IMR-90 (cell line): Measurements from ENCODE around the gene EMX1. TPM values are rescaled to one million over a fixed set of nuclear protein-coding genes. Genes with fewer than 3 reads are reported as not detected.

Experiments
- ATAC-seq: fragments of 200-7000 bp; cut with Tn5 transposase; 2 replicates; pipeline ENCODE4 v1.9.1; 2020; ENCODE audit warnings: low read depth, mild to moderate bottlenecking, moderate library complexity
- BruUV-seq: library from RNA; stranded (reverse); fragments of 400-500 nt; replicated peaks from 2 replicates; lab custom pipeline; 2021; lab: Mats Ljungman, UMichigan
- CTCF ChIA-PET: fragments of 300-600 bp; formaldehyde crosslinking; extraction: SDS; loops from one replicate; lab custom pipeline; 2021; ENCODE audit warnings: antibody characterized with exemption; lab: Yijun Ruan, JAX
- POLR2A ChIA-PET: fragments of 300-600 bp; sonication (Branson Sonifier 250); formaldehyde crosslinking; loops from one replicate; lab custom pipeline; 2022; ENCODE audit warnings: antibody characterized with exemption; ENCODE audit not compliant: unreplicated experiment; lab: Charles Lee
- DNase-seq: peaks from one replicate; pipeline ENCODE4 v3.0.0; 2013
- H2AFZ ChIP-seq: replicated peaks from 2 replicates; pipeline ENCODE3; 2013; ENCODE audit warnings: low read length, mild to moderate bottlenecking; ENCODE audit not compliant: poor library complexity
- H2AK5ac ChIP-seq: 2 replicates; pipeline ENCODE4 v1.6.1; 2013; ENCODE audit warnings: low read depth, low read length, inconsistent platforms
- H2AK9ac ChIP-seq: replicated peaks from 2 replicates; pipeline ENCODE3; 2013; ENCODE audit warnings: mild to moderate bottlenecking, low read depth, low read length, moderate library complexity; ENCODE audit not compliant: poor library complexity
- H2BK120ac ChIP-seq: 2 replicates; pipeline ENCODE4 v1.6.1; 2013; ENCODE audit warnings: low read depth, low read length, inconsistent platforms
- H2BK15ac ChIP-seq: 3 replicates; pipeline ENCODE4 v1.6.1; 2013; ENCODE audit warnings: low read depth, low read length, inconsistent platforms
- H2BK20ac ChIP-seq: 2 replicates; pipeline ENCODE4 v1.6.1; 2013; ENCODE audit warnings: low read depth, mild to moderate bottlenecking, inconsistent platforms, low read length, moderate library complexity
- H2BK5ac ChIP-seq: 2 replicates; pipeline ENCODE4 v1.6.1; 2013; ENCODE audit warnings: mild to moderate bottlenecking, low read depth, low read length, inconsistent platforms; ENCODE audit not compliant: poor library complexity, severe bottlenecking
- H3K14ac ChIP-seq: replicated peaks from 2 replicates; pipeline ENCODE4 v1.6.1; 2013; ENCODE audit warnings: low read depth, low read length, inconsistent platforms
- H3K18ac ChIP-seq: 2 replicates; pipeline ENCODE4 v1.6.1; 2013; ENCODE audit warnings: low read depth, low read length, control low read depth
- H3K23ac ChIP-seq: 2 replicates; pipeline ENCODE4 v1.6.1; 2013; ENCODE audit warnings: low read depth, low read length, inconsistent platforms
- H3K27ac ChIP-seq: 2 replicates; pipeline ENCODE4 v1.5.1; 2013; ENCODE audit warnings: mild to moderate bottlenecking, control low read depth, low read length; ENCODE audit not compliant: insufficient read depth
- H3K27me3 ChIP-seq: 2 replicates; pipeline ENCODE4 v1.6.1; 2013; ENCODE audit warnings: low read length; ENCODE audit not compliant: control insufficient read depth, insufficient read depth
- H3K36me3 ChIP-seq: 2 replicates; pipeline ENCODE4 v1.6.1; 2013; ENCODE audit warnings: low read length, mixed read lengths; ENCODE audit not compliant: control insufficient read depth, insufficient read depth
- H3K4ac ChIP-seq: 2 replicates; pipeline ENCODE4 v1.6.1; 2013; ENCODE audit warnings: low read depth, low read length, inconsistent platforms
- H3K4me1 ChIP-seq: 2 replicates; pipeline ENCODE4 v1.6.1; 2013; ENCODE audit warnings: low read length, mixed read lengths; ENCODE audit not compliant: control insufficient read depth, insufficient read depth
- H3K4me2 ChIP-seq: 2 replicates; pipeline ENCODE4 v1.6.1; 2013; ENCODE audit warnings: low read depth, mild to moderate bottlenecking, control low read depth, low read length, moderate library complexity
- H3K4me3 ChIP-seq: 2 replicates; pipeline ENCODE4 v1.5.1; 2013; ENCODE audit warnings: low read depth, mild to moderate bottlenecking, control low read depth, low read length, moderate library complexity; ENCODE audit not compliant: insufficient read depth
- H3K56ac ChIP-seq: 2 replicates; pipeline ENCODE4 v1.6.1; 2013; ENCODE audit warnings: low read length, inconsistent platforms; ENCODE audit not compliant: insufficient read depth; ENCODE audit errors: extremely low read depth
- H3K79me1 ChIP-seq, 2 experiments: 2 replicates each; pipeline ENCODE4 v1.6.1; 2013; ENCODE audit warnings: low read length in 2 of 2, inconsistent platforms in 1 of 2, low read depth in 1 of 2
- H3K9ac ChIP-seq: 2 replicates; pipeline ENCODE4 v1.6.1; 2013; ENCODE audit warnings: low read depth, low read length, control low read depth
- H3K9me1 ChIP-seq: 2 replicates; pipeline ENCODE4 v1.6.1; 2013; ENCODE audit warnings: low read length, inconsistent platforms; ENCODE audit not compliant: insufficient read depth
- H3K9me3 ChIP-seq: 2 replicates; pipeline ENCODE4 v1.6.1; 2013; ENCODE audit warnings: low read length; ENCODE audit not compliant: control insufficient read depth, insufficient read depth
- H4K20me1 ChIP-seq: 2 replicates; pipeline ENCODE4 v1.6.1; 2013; ENCODE audit warnings: low read length, inconsistent platforms; ENCODE audit not compliant: insufficient read depth
- H4K5ac ChIP-seq: 2 replicates; pipeline ENCODE4 v1.6.1; 2013; ENCODE audit warnings: mild to moderate bottlenecking, low read depth, low read length, control low read depth
- H4K8ac ChIP-seq, 2 experiments: 2 replicates each; pipeline ENCODE4 v1.6.1; 2013; ENCODE audit warnings: low read depth in 2 of 2, low read length in 2 of 2, control low read depth in 1 of 2, inconsistent platforms in 1 of 2
- H4K91ac ChIP-seq: 2 replicates; pipeline ENCODE4 v1.6.1; 2013; ENCODE audit warnings: low read depth, low read length, inconsistent platforms; ENCODE audit not compliant: insufficient read depth
- CEBPB ChIP-seq: IDR thresholded peaks from 2 replicates; pipeline ENCODE4 v1.6.1; 2012; ENCODE audit warnings: low read depth, low read length, improper control_type of control experiment
- CHD1 ChIP-seq: IDR thresholded peaks from 2 replicates; pipeline ENCODE4 v1.6.1; 2012; ENCODE audit warnings: low read depth, low read length, improper control_type of control experiment
- MXI1 ChIP-seq: IDR thresholded peaks from 2 replicates; pipeline ENCODE4 v1.6.1; 2012; ENCODE audit warnings: low read depth, mild to moderate bottlenecking, low read length, moderate library complexity, borderline replicate concordance
- WGBS, 2 experiments: methylation state at CpG; one replicate each; pipeline versions ENCODE4 v1.1.5 to v1.1.7; 2013; ENCODE audit warnings: missing lambda C conversion rate in 2 of 2; ENCODE audit not compliant: insufficient read length in 1 of 2; ENCODE audit errors: extremely low coverage in 2 of 2; 5-methylcytosine and 5-hydroxymethylcytosine counted together
- dilution Hi-C: fragments of 300-500 bp; cut with HindIII; formaldehyde crosslinking; loops from one replicate; pipeline ENCODE4 v1.14.3; 2018; ENCODE audit warnings: low sequenced_read_pairs; ENCODE audit not compliant: unreplicated experiment
- in situ Hi-C: fragments of 300-500 bp; cut with MboI; formaldehyde crosslinking; loops from 3 replicates; pipeline ENCODE4 v1.14.3; 2019; ENCODE audit warnings: low sequenced_read_pairs, inconsistent platforms, mixed read lengths
- intact Hi-C: fragments of 100-400 bp; cut with micrococcal nuclease; formaldehyde crosslinking; loops from 2 replicates; pipeline ENCODE4 v1.10.0; 2022
- polyA plus RNA-seq, 3 experiments: library from polyadenylated mRNA; depleted of rRNA; stranded (reverse); fragments of >200 nt; gene quantifications; 2 replicates each; pipeline ENCODE4 v1.2.3, GENCODE V29; 2012; ENCODE audit warnings: low replicate concordance in 1 of 3
- total RNA-seq: library from RNA; depleted of rRNA; stranded (reverse); fragments of >200 nt; gene quantifications from 2 replicates; pipeline ENCODE4 v1.2.3, GENCODE V29; 2012
- TF ChIP-seq, protein P1 (sequence below): fragments of 150-350 bp; IDR thresholded peaks from 2 replicates; pipeline ENCODE4 v1.6.1; 2017; ENCODE audit warnings: mild to moderate bottlenecking, antibody characterized with exemption, low read length, low read depth
- TF ChIP-seq, protein P2 (sequence below): fragments of 150-350 bp; IDR thresholded peaks from 2 replicates; pipeline ENCODE4 v1.6.1; 2016; ENCODE audit warnings: low read depth, mild to moderate bottlenecking, low read length, moderate library complexity, borderline replicate concordance

Gene EMX1
- total and polyA plus RNA-seq, 2 of the 4 experiments (the other 2 are of a cell fraction): not detected

DNA sequence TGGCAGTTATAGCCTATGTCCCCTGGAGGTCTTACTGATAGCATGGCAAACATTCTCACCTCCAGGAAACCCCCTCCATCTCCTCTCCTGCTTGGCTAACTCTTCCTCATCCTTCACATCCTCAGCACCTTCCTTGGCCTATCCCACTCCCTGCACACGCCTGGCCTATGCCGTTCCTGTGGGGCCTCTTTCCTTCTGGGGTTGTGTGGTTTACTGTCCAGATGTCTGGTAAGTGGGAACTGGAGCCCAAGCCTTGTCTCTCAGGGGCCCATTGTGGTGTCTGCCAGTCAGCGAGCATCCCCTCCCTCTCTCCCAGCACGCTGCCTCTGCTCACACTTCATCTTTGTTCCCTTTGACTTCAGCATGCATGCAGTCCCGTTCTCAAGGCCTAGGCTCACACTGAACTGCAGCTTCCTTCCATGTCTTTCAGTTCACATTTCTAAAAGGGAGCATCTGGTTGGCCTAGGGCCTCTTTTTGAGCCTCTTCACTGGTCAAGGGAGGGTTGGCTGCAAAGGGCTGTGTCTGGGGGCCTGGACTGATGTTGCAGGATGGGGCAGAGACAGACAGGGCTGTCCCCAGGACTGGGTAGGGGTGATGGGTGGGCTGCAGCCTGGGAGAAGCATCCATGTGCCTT is 17.0 kb upstream of the EMX1 start:
- Histone ChIP-seq H3K4me1 (peaks cover 3% of the 10 kb centered on the region; the same call in 1 of the 2 replicates), H2AK9ac (no peak overlapping the region), H3K56ac (no peak overlapping the region), H3K27ac (no peak overlapping the region), H4K91ac (no peak overlapping the region), H3K4me3 (no peak overlapping the region), H2BK5ac (no peak overlapping the region), H4K8ac (no peak overlapping the region), H3K27me3 (peaks cover 68% of the 10 kb centered on the region), H4K20me1 (no peaks in the 10 kb centered on the region), H3K79me1 (no peaks in the 10 kb centered on the region), H3K4ac (no peak overlapping the region), H3K14ac (no peak overlapping the region), H4K5ac (no peak overlapping the region), H3K23ac (no peak overlapping the region), H2AFZ (no peak overlapping the region), H2BK15ac (no peak overlapping the region), H3K9me1 (no peaks in the 10 kb centered on the region), H3K36me3 (no peaks in the 10 kb centered on the region), H3K9ac (no peak overlapping the region), H3K9me3 (no peaks in the 10 kb centered on the region; the same call in 1 of the 2 replicates), H2BK20ac (no peak overlapping the region), H3K4me2 (no peak overlapping the region), H3K18ac (no peak overlapping the region), H2AK5ac (no peak overlapping the region), H2BK120ac (no peak overlapping the region)
- no peak for DNase-seq
- no peak for ATAC-seq
- ChIA-PET POLR2A (no interaction called here), CTCF (no interaction called here)
- BruUV-seq: no TSS peak
- TF ChIP-seq, protein P1, sequence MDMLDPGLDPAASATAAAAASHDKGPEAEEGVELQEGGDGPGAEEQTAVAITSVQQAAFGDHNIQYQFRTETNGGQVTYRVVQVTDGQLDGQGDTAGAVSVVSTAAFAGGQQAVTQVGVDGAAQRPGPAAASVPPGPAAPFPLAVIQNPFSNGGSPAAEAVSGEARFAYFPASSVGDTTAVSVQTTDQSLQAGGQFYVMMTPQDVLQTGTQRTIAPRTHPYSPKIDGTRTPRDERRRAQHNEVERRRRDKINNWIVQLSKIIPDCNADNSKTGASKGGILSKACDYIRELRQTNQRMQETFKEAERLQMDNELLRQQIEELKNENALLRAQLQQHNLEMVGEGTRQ: no peak
- TF ChIP-seq CEBPB (no peak), CHD1 (no peak), MXI1 (no peak)
- TF ChIP-seq, protein P2, sequence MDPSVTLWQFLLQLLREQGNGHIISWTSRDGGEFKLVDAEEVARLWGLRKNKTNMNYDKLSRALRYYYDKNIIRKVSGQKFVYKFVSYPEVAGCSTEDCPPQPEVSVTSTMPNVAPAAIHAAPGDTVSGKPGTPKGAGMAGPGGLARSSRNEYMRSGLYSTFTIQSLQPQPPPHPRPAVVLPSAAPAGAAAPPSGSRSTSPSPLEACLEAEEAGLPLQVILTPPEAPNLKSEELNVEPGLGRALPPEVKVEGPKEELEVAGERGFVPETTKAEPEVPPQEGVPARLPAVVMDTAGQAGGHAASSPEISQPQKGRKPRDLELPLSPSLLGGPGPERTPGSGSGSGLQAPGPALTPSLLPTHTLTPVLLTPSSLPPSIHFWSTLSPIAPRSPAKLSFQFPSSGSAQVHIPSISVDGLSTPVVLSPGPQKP: no peak
- dilution Hi-C loops: no loop called here
- 71% methylated on average over 1 of the region's 5 CpGs; no CpG with 5 or more reads in 1 of the 2 experiments for WGBS, 2 experiments
- intact Hi-C loops: no loop called here
- in situ Hi-C loops: no loop called here
